Right lobe of liver (tissue), 6 donors: ENCODE measurements around the gene MRTO4. TPM values are rescaled to one million over a fixed set of nuclear protein-coding genes. Genes with fewer than 3 reads are reported as not detected.

ENCODE experiments used
- ATAC-seq, 4 donors: fragments of 200-7000 bp; cut with Tn5 transposase; one replicate each; pipeline ENCODE4 v1.9.1; 2020; ENCODE audit warnings: mild to moderate bottlenecking in 4 of 4, moderate library complexity in 4 of 4
- DNase-seq, 3 donors: peaks; one replicate each; pipeline ENCODE4 v3.0.0-alpha.2; 2020
- H3K27ac ChIP-seq, 3 donors: fragments of 200-600 bp; one replicate each; pipeline ENCODE4 v1.8.0; 2022
- H3K27me3 ChIP-seq, 2 donors: fragments of 200-600 bp; one replicate each; pipeline ENCODE4 v1.8.0; 2022
- H3K36me3 ChIP-seq, 4 donors: fragments of 200-600 bp; sonication (generic) in 1 of 4; one replicate each; pipeline versions ENCODE4 v1.5.1 to v1.8.0; 2017 to 2022; ENCODE audit warnings: control low read depth in 1 of 4
- H3K4me1 ChIP-seq, 4 donors: fragments of 200-600 bp; sonication (generic) in 1 of 4; one replicate each; pipeline versions ENCODE4 v1.5.1 to v1.8.0; 2017 to 2022; ENCODE audit warnings: control low read depth in 1 of 4
- H3K4me3 ChIP-seq, 3 donors: fragments of 200-600 bp; one replicate each; pipeline ENCODE4 v1.8.0; 2022
- H3K9me3 ChIP-seq, 4 donors: fragments of 200-600 bp; sonication (generic) in 1 of 4; one replicate each; pipeline versions ENCODE4 v1.5.1 to v1.8.0; 2017 to 2022; ENCODE audit warnings: control low read depth in 1 of 4
- POLR2A ChIP-seq: fragments of 450-650 bp; IDR thresholded peaks from one replicate; pipeline ENCODE4 v1.6.1; 2017; ENCODE audit warnings: antibody characterized with exemption, mild to moderate bottlenecking
- WGBS: methylation state at CpG from one replicate; pipeline ENCODE4 v1.1.6; 2018; ENCODE audit warnings: low coverage, low lambda C conversion rate; ENCODE audit not compliant: insufficient coverage; ENCODE audit errors: missing lambda C conversion rate; 5-methylcytosine and 5-hydroxymethylcytosine counted together
- intact Hi-C, 2 donors: fragments of 100-400 bp; cut with DNase I; formaldehyde crosslinking; loops; one replicate each; pipeline versions ENCODE4 v1.11.2 to v1.14.1; 2022
- total RNA-seq, 6 experiments: library from RNA; depleted of rRNA in 2 of 6; stranded (reverse); fragments of >200 nt in 2 of 6; fragmentation: NEBNext Ultra II Directional in 3 of 6; extraction: Animal tissue kit (Norgen Biotek cat#: 25700) in 3 of 6; gene quantifications; one replicate each; pipeline versions ENCODE4 v1.1.0 to v1.2.4, GENCODE V29; 2016 to 2023
- TF ChIP-seq, protein P1 (sequence below), 4 donors: fragments of 200-600 bp in 3 of 4; fragments of 450-650 bp in 1 of 4; IDR thresholded peaks; one replicate each; pipeline versions ENCODE4 v1.5.1 to v1.8.0; 2016 to 2022; ENCODE audit warnings: antibody characterized with exemption in 4 of 4, mild to moderate bottlenecking in 2 of 4
- donor health status: DM: no; HTN: yes; CAD: no.
- donor health status: DM: no; HTN: no; CAD: no.
- donor health status: DM: no; HTN: no; CAD: no.
- donor health status: DM: no; HTN: yes; CAD: no.
- donor health status: DM: no; HTN: yes; CAD: no.

Gene MRTO4
- total RNA-seq, 6 experiments from 2014 or later, result 7.0 to 17.3 (median 8.2) TPM

DNA sequence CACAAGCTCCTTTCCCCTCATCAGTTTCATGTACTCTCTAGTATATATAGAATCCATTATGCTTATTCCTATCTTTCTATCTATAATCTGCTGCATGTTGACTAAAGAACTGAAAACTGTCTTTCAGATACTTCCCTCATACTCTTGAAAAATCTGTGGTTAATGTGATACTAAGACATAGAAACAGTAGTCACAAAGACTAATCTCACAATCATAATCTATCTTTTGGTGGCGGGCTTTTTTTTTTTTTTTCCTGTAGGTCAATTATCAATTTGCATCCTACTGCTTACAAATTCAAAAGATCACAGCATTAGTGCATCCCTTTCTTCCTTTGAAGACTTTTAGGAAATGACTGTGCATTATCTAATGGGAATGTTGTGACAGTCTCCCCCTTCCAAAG, 46.2 kb upstream of the MRTO4 start:
- no peak for ATAC-seq
- Histone ChIP-seq H3K4me3 (no peak overlapping the region), H3K36me3 (peaks cover 0 to 2% (median 0%) of the 10 kb centered on the region in 4 donors), H3K4me1 (peaks cover 0 to 62% (median 13%) of the 10 kb centered on the region in 4 donors), H3K27ac (peak overlapping the region in 1 of 3 donors; percentile 7), H3K27me3 (no peaks in the 10 kb centered on the region), H3K9me3 (no peaks in the 10 kb centered on the region)
- TF ChIP-seq, protein P1, sequence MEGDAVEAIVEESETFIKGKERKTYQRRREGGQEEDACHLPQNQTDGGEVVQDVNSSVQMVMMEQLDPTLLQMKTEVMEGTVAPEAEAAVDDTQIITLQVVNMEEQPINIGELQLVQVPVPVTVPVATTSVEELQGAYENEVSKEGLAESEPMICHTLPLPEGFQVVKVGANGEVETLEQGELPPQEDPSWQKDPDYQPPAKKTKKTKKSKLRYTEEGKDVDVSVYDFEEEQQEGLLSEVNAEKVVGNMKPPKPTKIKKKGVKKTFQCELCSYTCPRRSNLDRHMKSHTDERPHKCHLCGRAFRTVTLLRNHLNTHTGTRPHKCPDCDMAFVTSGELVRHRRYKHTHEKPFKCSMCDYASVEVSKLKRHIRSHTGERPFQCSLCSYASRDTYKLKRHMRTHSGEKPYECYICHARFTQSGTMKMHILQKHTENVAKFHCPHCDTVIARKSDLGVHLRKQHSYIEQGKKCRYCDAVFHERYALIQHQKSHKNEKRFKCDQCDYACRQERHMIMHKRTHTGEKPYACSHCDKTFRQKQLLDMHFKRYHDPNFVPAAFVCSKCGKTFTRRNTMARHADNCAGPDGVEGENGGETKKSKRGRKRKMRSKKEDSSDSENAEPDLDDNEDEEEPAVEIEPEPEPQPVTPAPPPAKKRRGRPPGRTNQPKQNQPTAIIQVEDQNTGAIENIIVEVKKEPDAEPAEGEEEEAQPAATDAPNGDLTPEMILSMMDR (IDR thresholded peaks at IDR 0.05), result no peak
- no peak for TF ChIP-seq POLR2A
- WGBS, result 70% methylated on average over 1 of the region's 1 CpG
- no peak for DNase-seq
- intact Hi-C loops, result no loop called here

DNA sequence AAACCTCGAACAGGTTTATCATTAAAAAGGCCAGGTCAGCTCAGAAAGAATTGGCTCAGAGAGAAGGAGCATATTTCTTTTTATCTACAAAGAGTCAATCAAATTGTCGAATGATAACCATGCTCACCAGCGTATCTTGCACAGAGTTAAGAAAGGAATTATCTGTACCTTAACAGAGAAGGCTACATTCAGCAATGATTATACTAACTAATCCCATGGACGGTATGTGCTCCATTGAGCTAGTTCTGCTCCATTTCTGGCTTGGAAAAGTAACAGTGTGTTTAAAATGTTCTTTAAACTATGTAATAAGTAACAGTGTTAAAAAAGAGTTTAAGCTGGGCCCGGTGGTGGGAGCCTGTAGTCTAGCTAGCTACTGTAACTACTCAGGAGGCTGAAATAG, 45.8 kb upstream of the MRTO4 start:
- no peak for ATAC-seq

DNA sequence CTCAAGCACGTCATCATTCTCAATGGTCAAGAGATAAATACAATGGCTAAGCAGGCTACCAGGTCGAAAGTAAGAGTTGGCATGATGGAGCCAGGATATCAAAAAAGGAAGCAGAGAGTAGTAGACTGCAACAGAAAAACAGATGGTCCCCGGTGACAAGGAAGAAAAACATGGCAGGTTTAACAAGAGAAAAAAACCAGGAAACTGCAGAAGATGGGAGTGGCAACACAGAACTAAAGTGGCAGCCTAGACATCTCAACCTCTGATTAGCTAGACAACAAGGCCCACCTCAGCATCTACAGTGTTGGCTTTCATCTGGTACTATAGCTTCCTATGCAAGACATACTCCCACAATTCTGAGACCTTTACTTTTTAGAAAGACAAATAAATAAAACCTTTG, 44.7 kb upstream of the MRTO4 start:
- WGBS, result 49% methylated on average over 3 of the region's 3 CpGs
- Histone ChIP-seq H3K9me3 (no peaks in the 10 kb centered on the region), H3K36me3 (no peaks in the 10 kb centered on the region), H3K4me3 (no peak overlapping the region), H3K27ac (no peak overlapping the region), H3K27me3 (no peaks in the 10 kb centered on the region), H3K4me1 (peaks cover 0 to 63% (median 19%) of the 10 kb centered on the region in 4 donors)
- no peak for ATAC-seq
- DNase-seq, result no peak
- TF ChIP-seq POLR2A, result no peak
- TF ChIP-seq, protein P1 (IDR thresholded peaks at IDR 0.05), result no peak
- intact Hi-C loops, result no loop called here

More for the DNA sequence above, 45.8 kb upstream of the MRTO4 start:
- H3K4me3 ChIP-seq, result no peak overlapping the region
- H3K4me1 ChIP-seq, result peaks cover 0 to 60% (median 13%) of the 10 kb centered on the region in 4 donors
- H3K27me3 ChIP-seq, result no peaks in the 10 kb centered on the region
- 17% methylated on average over 5 of the region's 5 CpGs for WGBS
- no peaks in the 10 kb centered on the region for H3K9me3 ChIP-seq
- intact Hi-C loops, result no loop called here
- TF ChIP-seq, protein P1 (IDR thresholded peaks at IDR 0.05), result no peak
- TF ChIP-seq POLR2A, result no peak
- DNase-seq, result no peak
- peak overlapping the region in 1 of 3 donors; percentile 7 for H3K27ac ChIP-seq
- peaks cover 0 to 2% (median 0%) of the 10 kb centered on the region in 4 donors for H3K36me3 ChIP-seq

DNA sequence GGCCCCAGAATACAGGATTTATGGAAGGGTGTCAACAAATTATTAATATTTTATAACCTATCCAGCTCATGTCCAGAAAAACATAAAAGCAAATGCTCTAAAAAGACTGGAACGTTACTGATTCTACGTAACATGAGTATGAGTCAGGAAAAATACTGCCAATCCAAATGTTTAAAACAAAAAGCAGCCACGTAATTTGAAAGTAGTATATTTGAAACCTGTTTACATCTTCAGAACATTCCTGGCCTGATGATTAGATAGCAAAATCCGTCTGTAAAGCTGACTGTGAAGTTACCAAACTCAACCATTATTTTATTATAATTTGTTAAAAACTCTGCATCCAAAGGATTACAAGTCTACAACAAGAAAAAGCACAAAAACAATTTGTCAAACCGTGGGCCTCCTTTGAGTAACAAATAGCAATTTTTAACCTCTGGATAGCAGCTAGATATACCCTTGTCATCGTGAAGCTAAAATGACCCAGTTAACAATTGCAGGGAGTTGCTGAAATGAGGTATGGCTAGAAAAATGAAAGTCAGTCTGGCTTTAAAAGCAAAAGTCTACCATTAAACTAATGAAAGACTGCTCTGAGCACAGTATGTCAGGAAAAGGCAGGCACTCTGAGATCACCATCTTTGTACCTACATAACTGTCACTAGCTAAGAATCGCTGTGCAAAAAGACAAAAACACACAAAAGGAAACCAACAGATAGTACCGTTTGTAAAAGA, 42.7 kb upstream of the MRTO4 start:
- Histone ChIP-seq H3K27ac (peak overlapping the region; percentile 91 to 99 (median 93)), H3K4me1 (peaks cover 0 to 55% (median 10%) of the 10 kb centered on the region in 4 donors), H3K4me3 (peak overlapping the region; percentile 79 to 91 (median 89)), H3K27me3 (no peaks in the 10 kb centered on the region), H3K9me3 (no peaks in the 10 kb centered on the region), H3K36me3 (no peaks in the 10 kb centered on the region)
- TF ChIP-seq, protein P1 (IDR thresholded peaks at IDR 0.05), result no peak
- no peak for TF ChIP-seq POLR2A
- ATAC-seq, result no peak
- intact Hi-C loops, result no loop called here
- no peak for DNase-seq
- WGBS, result 10% methylated on average over 8 of the region's 8 CpGs
